AG10803 (cell line): ENCODE measurements around the gene HJURP.

Source experiments
- DNase-seq: peaks from one replicate; pipeline ENCODE4 v3.0.0; 2010; ENCODE audit warnings: low read depth
- H3K4me3 ChIP-seq: 2 replicates; pipeline ENCODE4 v1.5.1; 2011; ENCODE audit warnings: mild to moderate bottlenecking, low read length, control low read depth
- TF ChIP-seq, protein P1 (sequence below): conservative IDR thresholded peaks from 2 replicates; pipeline ENCODE4 v1.5.1; 2011; ENCODE audit warnings: mild to moderate bottlenecking, low read length, control low read depth, inconsistent platforms

The HJURP gene

DNA sequence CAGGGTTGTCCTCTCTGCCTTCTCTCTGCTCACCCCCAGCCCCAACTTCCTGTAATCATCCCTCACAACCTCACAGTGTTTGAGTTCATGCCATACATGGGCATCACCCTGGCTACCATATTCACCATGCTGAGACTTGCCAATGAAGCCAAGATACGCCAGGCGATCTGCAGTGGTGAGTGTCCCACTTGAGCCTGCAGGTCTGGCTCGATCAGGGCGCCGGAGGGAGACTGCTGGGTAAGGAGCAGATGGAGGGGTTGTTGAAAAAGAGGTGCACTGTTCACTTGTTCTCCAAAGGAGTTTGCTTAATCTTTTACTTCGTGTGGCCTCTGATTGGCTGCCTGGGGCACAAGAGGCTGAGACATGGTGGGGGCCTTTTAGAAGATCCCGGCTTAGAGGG lies 61.6 kb downstream of the HJURP start:
- no peak overlapping the region for H3K4me3 ChIP-seq
- TF ChIP-seq, protein P1, sequence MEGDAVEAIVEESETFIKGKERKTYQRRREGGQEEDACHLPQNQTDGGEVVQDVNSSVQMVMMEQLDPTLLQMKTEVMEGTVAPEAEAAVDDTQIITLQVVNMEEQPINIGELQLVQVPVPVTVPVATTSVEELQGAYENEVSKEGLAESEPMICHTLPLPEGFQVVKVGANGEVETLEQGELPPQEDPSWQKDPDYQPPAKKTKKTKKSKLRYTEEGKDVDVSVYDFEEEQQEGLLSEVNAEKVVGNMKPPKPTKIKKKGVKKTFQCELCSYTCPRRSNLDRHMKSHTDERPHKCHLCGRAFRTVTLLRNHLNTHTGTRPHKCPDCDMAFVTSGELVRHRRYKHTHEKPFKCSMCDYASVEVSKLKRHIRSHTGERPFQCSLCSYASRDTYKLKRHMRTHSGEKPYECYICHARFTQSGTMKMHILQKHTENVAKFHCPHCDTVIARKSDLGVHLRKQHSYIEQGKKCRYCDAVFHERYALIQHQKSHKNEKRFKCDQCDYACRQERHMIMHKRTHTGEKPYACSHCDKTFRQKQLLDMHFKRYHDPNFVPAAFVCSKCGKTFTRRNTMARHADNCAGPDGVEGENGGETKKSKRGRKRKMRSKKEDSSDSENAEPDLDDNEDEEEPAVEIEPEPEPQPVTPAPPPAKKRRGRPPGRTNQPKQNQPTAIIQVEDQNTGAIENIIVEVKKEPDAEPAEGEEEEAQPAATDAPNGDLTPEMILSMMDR = no peak
- no peak for DNase-seq

DNA sequence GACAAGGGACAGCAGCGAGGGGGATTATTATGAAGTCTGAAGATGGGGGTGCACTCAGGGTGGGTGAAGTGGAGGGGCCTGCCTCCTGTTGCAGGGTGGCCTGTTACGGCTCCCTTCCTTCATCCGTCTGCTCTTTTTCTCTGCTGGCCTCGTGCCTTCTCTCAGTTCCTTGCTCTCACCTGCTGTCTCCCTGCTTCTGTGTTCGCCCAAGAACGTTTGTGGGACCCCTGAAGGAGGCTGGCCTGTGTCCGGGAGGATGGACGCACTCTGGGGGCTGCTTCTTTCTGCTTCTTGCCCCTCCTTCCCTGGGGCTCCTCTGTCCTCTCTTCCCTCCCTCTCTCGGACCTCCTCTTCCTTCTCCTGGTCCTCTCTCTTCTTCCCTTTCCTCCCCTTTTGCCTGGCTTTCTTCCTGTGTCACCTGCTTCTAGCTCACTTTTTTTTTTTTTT lies 62.4 kb downstream of the HJURP start:
- H3K4me3 ChIP-seq = no peak overlapping the region
- TF ChIP-seq, protein P1 = no peak

DNA sequence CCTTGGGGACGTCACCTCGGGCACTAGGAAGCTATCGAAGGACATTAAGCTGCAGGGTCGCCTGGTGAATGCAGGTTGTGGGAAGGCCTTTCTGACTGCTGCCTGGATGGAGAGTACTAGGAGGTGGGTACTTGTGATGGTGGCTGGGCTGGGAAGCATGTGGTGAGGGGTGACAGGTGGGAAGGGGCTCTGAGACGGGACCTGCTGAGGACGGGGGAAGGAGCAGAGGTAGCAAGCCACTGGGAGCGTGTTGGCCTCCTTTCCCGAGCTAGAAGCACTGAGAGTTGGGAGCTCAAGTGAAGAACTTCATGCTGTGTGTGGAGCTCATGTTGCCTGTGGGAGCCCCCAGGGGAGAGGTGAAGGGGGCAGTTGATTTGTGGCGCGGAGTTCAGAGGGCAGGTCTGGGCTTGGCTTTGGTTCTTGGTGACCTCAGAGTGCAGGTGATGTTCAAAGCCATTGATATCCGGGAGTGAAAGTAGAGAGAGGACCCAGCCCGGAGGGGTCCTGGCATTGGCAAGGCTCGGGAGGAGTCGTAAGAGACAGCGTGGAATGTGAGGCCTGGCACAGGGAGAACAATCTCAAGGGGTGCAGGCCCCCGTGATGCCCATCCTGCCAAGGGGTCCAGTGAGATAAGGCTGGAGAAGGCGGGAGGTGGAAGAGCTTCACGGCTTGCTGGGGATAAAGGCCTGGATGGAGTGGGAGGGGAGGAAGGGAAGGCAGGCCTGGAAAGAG lies 63.0 kb downstream of the HJURP start:
- no peak overlapping the region for H3K4me3 ChIP-seq
- TF ChIP-seq, protein P1 = no peak
- no peak for DNase-seq

More for the DNA sequence above, 62.4 kb downstream of the HJURP start:
- no peak for DNase-seq

DNA sequence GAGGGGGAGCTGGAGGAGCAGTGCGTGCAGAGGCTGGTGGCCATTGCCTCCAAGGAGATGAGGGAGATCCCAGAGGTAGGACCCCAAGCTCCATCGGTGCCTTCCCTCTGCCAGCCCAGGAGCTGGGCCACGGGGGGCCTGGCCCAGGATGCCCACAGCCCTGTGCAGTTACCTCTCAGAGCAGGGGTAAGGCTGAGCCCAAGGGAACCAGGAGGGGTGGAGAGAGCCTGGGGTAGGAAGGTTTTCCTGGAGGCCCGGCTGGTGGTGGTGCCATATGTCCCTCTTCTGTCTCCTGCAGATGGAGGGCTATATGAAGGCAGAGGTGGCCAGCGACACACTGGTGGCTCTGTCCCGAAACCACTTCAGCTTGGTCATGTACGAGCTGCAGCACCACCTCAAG lies 64.8 kb downstream of the HJURP start:
- H3K4me3 ChIP-seq = no peak overlapping the region
- no peak for DNase-seq
- TF ChIP-seq, protein P1 = no peak
